ENCODE data around the gene NBPF4. TPM values are rescaled to one million over a fixed set of nuclear protein-coding genes. Genes with fewer than 3 reads are reported as not detected.
"Not testable (repeated sequence)": the region's sequence is repeated elsewhere in the genome, so short reads cannot be mapped to it uniquely, and the experiment has no call there.

The NBPF4 gene
- total RNA-seq: not detected in 2 replicates

- DNase-seq (ENCODE audit: low read depth); H3K4me3 ChIP-seq (ENCODE audit: low read depth, low read length): not testable (repeated sequence)
Measured at GRCh38 chr1:108243976-108244375, at the start of gene NBPF4. TSS of gene NBPF4 (minus strand) at chr1:108244076. CDS start at chr1:108243761, 315 bp downstream.

DNA sequence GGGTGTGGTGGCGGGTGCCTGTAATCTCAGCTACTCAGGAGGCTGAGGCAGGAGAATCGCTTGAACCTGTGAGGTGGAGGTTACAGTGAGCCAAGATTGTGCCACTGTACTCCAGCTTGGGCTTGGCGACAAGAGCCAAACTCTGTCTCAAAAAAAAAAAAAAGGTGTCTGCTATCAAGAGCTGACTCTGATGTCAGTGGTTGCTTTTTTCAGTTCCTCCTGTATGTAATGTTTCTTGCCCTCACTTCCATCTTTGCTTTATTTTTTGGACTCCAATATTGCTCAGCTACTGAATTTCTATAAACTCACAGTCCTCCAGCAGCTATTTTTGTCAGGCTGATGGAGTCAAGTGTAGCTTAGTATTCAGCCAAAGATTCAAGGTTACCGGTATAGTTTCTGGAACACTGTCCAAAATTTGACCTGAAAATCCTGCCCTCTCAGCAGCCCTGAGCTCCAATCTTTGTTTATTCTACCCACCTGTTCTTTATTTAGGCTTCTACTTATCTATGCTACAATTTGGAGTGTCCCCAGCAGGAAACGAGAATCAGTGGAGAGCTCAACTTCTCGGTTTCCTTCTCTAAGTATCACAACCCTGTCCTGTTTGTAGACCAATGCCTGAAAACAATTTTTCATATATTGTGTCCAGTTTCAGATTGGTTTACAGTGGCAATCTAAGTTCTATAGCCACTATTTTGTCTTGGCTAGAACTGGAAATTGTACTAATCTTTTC lies 38.8 kb upstream of the NBPF4 start:
- not testable (repeated sequence) for DNase-seq (ENCODE audit: low read depth); H3K4me3 ChIP-seq (ENCODE audit: low read depth, low read length)

DNA sequence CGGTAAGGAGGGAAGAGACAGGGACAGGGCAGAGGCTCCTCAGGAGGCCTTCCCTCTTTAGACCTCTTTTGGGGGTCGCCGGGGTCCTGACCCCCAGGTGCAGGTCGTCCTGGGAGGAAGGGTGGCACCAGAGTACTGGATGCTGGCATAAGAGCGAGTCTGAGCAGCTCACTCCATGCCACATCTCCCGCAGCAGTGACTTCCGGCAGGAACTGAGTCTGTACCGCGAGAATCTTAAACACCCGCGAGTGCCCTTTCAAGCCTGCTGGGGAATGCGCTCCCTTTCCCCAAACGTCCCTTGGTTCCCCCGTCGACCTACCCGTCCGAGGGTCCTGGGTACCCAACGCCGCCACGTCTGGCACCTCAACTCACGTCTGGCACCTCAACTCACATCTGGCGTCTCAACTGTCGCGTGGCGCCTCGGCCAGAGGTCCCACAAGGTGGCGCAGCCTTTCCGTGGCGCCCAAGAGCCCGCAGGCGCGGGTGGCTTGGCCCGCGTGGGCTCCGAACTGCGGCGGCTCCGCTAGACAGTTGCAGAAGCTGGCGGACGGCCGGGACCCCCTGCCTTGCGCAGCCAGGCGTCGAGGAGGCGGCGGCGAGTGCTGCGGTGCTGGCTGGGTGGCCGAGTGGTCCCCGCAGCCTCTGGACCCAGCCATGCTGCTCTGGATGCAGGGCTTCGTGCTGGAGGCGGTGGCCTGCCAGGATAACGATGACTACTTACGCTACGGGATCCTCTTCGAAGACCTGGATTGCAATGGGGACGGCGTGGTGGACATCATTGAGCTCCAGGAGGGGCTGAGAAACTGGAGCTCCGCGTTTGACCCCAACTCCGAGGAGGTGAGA lies 28.8 kb upstream of the NBPF4 start:
- H3K4me3 ChIP-seq (ENCODE audit: low read depth, low read length); DNase-seq (ENCODE audit: low read depth): not testable (repeated sequence)

GRCh38 chr1:108267097-108267496 lies 23.2 kb upstream of the NBPF4 start:
- DNase-seq (ENCODE audit: low read depth); H3K4me3 ChIP-seq (ENCODE audit: low read depth, low read length): not testable (repeated sequence)

GRCh38 chr1:108261967-108262366 lies 18.1 kb upstream of the NBPF4 start:
- not testable (repeated sequence) for H3K4me3 ChIP-seq (ENCODE audit: low read depth, low read length); DNase-seq (ENCODE audit: low read depth)

DNA sequence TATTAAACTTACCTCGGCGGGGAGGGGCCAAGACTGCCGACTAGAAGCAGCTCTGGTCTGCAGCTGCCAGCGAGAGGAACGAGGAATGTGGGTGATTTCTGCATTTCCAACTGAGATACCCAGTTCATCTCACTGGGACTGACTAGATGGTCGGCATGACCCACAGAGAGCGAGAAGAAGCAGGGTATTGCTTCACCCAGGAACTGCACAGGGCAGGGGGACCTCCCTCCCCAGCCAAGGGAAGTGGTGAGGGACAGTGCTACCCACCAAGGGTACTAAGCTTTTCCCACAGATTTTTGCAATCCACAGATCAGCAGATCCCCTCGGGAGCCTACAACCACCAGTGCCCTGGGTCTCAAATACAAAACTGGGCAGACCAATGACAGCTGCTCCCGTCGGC lies 17.6 kb upstream of the NBPF4 start:
- H3K4me3 ChIP-seq (ENCODE audit: low read depth, low read length); DNase-seq (ENCODE audit: low read depth): not testable (repeated sequence)

GRCh38 chr1:108260578-108261259 lies 16.8 kb upstream of the NBPF4 start:
- H3K4me3 ChIP-seq (ENCODE audit: low read depth, low read length): not testable (repeated sequence)

GRCh38 chr1:108255426-108255825 lies 11.6 kb upstream of the NBPF4 start:
- H3K4me3 ChIP-seq (ENCODE audit: low read depth, low read length); DNase-seq (ENCODE audit: low read depth): not testable (repeated sequence)

More at GRCh38 chr1:108260578-108261259, 16.8 kb upstream of the NBPF4 start:
- not testable (repeated sequence) for DNase-seq (ENCODE audit: low read depth)

DNA sequence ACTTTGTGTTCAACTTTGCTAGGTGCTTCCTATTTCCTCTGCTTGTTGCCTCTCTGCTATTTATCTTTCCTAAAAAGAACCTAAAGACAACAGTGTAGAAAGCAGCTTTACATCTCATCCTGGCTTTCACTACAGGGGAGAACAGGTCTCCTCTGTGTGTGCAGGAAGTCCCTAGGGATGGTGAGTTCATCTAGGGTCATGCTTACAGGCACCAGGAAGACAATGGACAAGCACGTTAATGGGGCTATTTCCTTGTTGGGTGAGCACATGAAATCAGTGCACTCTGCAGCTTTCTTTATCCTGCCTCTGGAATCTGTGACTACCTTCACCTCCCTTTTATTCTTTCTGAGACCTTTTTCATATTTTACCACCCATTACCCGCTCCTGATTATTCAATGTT lies 4.5 kb downstream of the NBPF4 start:
- DNase-seq (ENCODE audit: low read depth); H3K4me3 ChIP-seq (ENCODE audit: low read depth, low read length): not testable (repeated sequence)

DNA sequence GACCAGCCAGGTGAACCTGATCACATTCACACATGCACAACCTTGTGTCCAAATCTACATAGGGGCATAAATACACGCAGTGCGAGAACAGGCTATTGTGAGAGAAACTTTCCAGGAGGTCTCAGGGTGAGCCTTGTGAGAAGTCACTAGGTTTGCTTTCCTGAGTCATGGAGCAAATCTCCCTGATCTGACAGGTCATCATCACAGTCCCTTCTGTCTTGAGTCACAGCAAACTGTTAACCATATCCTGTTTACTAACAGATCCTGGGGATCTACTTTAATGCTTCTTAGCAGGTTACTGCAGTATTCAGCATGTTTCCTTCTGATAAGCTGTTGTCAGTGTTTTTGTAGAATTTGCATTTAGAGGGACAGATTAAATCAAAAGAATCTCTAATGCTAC lies 8.6 kb downstream of the NBPF4 start:
- not testable (repeated sequence) for H3K4me3 ChIP-seq (ENCODE audit: low read depth, low read length); DNase-seq (ENCODE audit: low read depth)

DNA sequence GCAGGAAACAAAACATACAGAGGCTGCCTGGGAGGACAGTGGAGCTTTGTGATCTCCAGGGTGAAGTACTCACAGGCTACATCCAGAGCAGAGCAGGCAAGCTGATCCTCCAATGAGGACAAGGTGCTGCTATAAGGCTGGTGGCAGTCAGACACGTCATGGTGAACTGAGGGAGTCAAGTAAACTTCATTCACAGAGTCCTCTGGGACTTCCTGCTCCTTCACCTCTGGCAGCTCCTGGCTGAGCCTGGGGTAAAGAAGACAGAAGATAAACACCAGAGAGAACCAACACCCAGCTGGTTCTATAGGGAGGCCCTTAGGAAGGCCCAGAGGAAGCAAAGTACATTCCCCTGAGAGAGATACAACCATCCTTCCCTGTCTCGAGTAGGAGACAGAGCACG lies 11.7 kb downstream of the NBPF4 start:
- not testable (repeated sequence) for DNase-seq (ENCODE audit: low read depth); H3K4me3 ChIP-seq (ENCODE audit: low read depth, low read length)

GRCh38 chr1:108229976-108230375 lies 13.9 kb downstream of the NBPF4 start:
- not testable (repeated sequence) for H3K4me3 ChIP-seq (ENCODE audit: low read depth, low read length)

GRCh38 chr1:108227772-108228171 lies 16.1 kb downstream of the NBPF4 start:
- H3K4me3 ChIP-seq (ENCODE audit: low read depth, low read length); DNase-seq (ENCODE audit: low read depth): not testable (repeated sequence)

More at GRCh38 chr1:108229976-108230375, 13.9 kb downstream of the NBPF4 start:
- DNase-seq (ENCODE audit: low read depth): not testable (repeated sequence)

GRCh38 chr1:108226855-108227254 lies 17.0 kb downstream of the NBPF4 start:
- not testable (repeated sequence) for DNase-seq (ENCODE audit: low read depth); H3K4me3 ChIP-seq (ENCODE audit: low read depth, low read length)

GRCh38 chr1:108223226-108223625 lies 20.6 kb downstream of the NBPF4 start:
- not testable (repeated sequence) for DNase-seq (ENCODE audit: low read depth); H3K4me3 ChIP-seq (ENCODE audit: low read depth, low read length)

GRCh38 chr1:108217515-108218174 lies 26.2 kb downstream of the NBPF4 start:
- H3K4me3 ChIP-seq (ENCODE audit: low read depth, low read length); DNase-seq (ENCODE audit: low read depth): not testable (repeated sequence)

DNA sequence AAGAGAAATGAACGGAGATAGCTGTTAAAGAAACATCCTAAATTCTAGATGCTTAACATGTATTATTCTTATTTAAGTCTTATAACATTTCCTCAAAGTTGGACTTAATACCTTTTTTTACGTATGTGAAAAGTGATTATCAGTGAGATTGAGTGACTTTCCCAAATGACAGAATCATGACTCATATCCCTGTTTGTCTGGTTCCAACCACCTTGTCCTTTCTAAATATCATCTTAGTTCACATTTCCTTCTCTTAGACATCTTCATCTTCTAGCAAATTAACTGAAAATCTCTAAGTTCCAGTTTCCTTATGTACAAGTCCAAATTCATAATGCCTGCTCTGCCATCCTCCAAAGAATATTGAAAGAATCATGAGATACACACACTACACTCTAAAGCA lies 26.9 kb downstream of the NBPF4 start:
- H3K4me3 ChIP-seq (ENCODE audit: low read depth, low read length); DNase-seq (ENCODE audit: low read depth): not testable (repeated sequence)

DNA sequence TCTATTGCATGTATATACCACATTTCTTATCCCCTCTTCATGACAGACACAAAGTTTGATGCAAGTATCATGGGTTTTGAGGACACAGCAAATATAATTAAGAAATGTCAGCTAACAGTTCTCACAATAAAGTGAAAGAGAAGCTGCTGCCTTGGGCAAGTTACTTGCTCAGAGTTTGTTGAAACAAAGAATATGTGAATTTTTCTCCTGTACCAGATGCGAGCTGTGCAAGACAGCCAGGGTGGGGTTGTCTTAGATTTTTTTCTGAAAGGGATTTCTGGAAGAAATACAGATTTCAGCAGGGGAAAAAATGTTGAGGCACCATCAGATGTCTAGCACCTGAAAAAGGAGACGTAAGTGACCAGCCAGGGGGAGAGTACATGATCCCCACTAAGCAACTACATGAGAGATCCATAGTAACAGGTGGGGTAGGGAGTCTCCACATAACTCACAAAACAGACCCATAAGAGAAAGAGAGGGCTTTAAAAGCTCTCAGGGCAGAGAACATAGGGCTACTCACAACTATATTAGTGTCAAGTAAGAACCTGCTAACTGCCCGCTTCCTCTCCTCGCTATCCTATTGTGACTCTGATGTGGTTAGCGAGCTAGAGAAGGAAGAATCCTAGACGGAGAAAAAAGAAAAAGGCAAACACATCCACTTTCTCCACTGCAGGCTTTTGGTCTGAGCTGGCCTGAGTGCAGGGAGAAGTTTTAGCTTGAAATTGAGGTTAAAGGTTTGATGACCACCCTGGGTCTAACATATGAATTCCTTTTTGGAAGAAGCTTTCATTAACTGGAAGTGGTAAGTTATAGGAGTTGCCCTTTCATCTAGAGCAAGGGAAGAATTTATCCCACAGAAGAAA lies 27.6 kb downstream of the NBPF4 start:
- not testable (repeated sequence) for H3K4me3 ChIP-seq (ENCODE audit: low read depth, low read length); DNase-seq (ENCODE audit: low read depth)
